Central memory CD8-positive, alpha-beta T cell (primary cell): ENCODE results near the gene MAPK10.

ENCODE experiments used
- ATAC-seq: fragments of 150-1000 bp; cut with Tn5 transposase; replicated peaks from 2 replicates; pipeline ENCODE4 v1.10.0; 2022; ENCODE audit warnings: mild to moderate bottlenecking, moderate FRiP score, moderate number of reproducible peaks; ENCODE audit not compliant: poor library complexity, severe bottlenecking; ENCODE audit errors: extremely low read depth
- DNase-seq, 2 donors: peaks; one replicate each; pipeline ENCODE4 v3.0.0; 2021; ENCODE audit warnings: low spot score in 2 of 2
- H3K27ac Mint-ChIP-seq: one replicate; pipeline ENCODE4 v1.8.0; 2022; ENCODE audit warnings: low read depth, mild to moderate bottlenecking, moderate library complexity, mixed read lengths
- H3K27me3 Mint-ChIP-seq: one replicate; pipeline ENCODE4 v1.8.0; 2022; ENCODE audit warnings: mixed read lengths
- H3K36me3 Mint-ChIP-seq: one replicate; pipeline ENCODE4 v1.8.0; 2022; ENCODE audit warnings: mild to moderate bottlenecking, moderate library complexity, mixed read lengths; ENCODE audit not compliant: insufficient read depth
- H3K4me1 Mint-ChIP-seq: one replicate; pipeline ENCODE4 v1.8.0; 2022; ENCODE audit warnings: mixed read lengths
- H3K4me3 Mint-ChIP-seq: one replicate; pipeline ENCODE4 v1.8.0; 2022; ENCODE audit warnings: mild to moderate bottlenecking, moderate library complexity, mixed read lengths
- H3K9me3 Mint-ChIP-seq: one replicate; pipeline ENCODE4 v1.8.0; 2022; ENCODE audit warnings: mixed read lengths

The MAPK10 gene

DNA sequence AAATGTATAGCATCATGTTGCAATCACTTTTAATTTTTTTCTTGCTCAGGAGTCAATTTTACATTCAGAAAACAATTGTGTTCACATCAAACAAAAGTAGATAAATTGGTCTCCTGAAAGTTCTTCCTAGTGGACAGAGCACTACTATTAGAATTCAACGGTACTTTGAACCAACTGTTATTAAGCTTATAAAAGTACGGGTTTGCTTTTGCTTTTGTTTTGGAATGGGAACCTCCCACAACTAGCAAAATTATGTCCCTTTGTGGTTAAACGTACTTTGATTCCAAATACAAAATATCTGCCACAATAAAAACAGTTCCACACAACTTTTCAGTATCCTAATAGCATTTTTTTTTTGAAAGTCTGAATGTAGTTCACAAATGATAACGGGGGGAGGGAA lies 8.6 kb upstream of the MAPK10 start:
- Mint-ChIP-seq H3K27me3 (no peaks in the 10 kb centered on the region), H3K4me3 (no peak overlapping the region), H3K36me3 (peaks cover 2% of the 10 kb centered on the region), H3K4me1 (no peaks in the 10 kb centered on the region), H3K27ac (no peak overlapping the region), H3K9me3 (peaks cover 14% of the 10 kb centered on the region)
- ATAC-seq (no peak), DNase-seq (no peak)

DNA sequence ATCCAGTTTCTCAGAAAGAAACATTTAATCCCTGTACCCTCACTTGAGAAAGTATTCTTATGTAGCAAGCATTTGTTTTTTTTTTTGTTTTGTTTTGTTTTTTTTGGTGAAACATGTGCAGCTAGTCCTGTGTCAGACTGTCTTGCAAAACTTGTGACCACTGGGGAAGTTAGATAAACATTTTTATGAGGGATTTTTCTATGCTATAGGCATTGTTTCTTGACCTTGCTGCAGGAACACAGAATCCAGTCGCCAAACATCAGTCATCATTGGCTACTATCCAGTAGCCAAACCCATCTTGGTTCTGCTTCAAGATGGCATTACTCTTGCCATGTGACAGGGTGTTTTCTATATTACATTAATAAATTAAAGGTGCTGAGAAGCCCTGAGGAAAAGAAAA lies 7.7 kb upstream of the MAPK10 start:
- Mint-ChIP-seq H3K9me3 (peaks cover 13% of the 10 kb centered on the region), H3K4me3 (no peak overlapping the region), H3K27me3 (no peaks in the 10 kb centered on the region), H3K4me1 (no peaks in the 10 kb centered on the region), H3K36me3 (peaks cover 2% of the 10 kb centered on the region), H3K27ac (no peak overlapping the region)
- DNase-seq (no peak), ATAC-seq (no peak)

DNA sequence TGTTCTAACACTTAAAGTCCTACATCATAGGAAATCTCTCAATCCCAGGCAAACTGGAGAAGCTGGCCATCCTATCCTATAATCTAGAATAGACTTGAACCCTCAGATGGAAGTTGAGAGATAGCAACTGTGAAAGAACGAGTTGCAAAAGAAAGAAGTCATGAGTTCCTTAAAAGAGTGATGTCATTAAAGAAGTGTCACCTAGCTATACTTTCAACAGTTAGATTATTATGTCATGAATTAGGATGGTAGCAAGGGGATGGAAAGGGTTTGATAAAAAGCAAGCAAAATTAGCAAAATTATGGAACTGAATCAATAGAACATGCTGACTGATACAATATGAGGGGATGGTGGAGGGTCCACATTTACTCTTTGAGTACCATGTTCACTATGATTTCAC lies 7.1 kb upstream of the MAPK10 start:
- DNase-seq (no peak), ATAC-seq (no peak)
- Mint-ChIP-seq H3K27ac (no peak overlapping the region), H3K9me3 (peaks cover 6% of the 10 kb centered on the region), H3K4me1 (no peaks in the 10 kb centered on the region), H3K27me3 (no peaks in the 10 kb centered on the region), H3K4me3 (no peak overlapping the region), H3K36me3 (peaks cover under 1% of the 10 kb centered on the region)

DNA sequence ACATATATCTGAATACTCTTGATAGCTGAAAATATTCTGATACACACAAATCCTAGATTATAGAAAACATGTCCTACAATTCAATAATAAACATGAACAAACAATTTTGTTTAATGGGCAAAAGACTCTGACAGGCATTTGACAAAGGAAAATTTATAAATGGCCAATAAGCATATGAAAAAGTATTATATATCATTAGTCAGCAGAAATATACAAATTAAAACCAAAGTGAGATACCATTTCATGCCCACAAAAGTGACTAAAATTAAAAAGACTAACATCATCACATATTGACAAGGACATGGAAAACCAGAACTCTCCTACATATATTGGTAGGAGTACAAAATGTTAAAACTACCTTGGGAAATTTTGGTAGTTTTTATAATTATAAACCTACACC lies 2.7 kb upstream of the MAPK10 start:
- no peak overlapping the region for H3K4me3 Mint-ChIP-seq
- ATAC-seq, result no peak
- H3K9me3 Mint-ChIP-seq, result no peaks in the 10 kb centered on the region
- no peaks in the 10 kb centered on the region for H3K36me3 Mint-ChIP-seq
- no peak for DNase-seq
- H3K27me3 Mint-ChIP-seq, result no peaks in the 10 kb centered on the region
- H3K4me1 Mint-ChIP-seq, result peaks cover 9% of the 10 kb centered on the region
- no peak overlapping the region for H3K27ac Mint-ChIP-seq

DNA sequence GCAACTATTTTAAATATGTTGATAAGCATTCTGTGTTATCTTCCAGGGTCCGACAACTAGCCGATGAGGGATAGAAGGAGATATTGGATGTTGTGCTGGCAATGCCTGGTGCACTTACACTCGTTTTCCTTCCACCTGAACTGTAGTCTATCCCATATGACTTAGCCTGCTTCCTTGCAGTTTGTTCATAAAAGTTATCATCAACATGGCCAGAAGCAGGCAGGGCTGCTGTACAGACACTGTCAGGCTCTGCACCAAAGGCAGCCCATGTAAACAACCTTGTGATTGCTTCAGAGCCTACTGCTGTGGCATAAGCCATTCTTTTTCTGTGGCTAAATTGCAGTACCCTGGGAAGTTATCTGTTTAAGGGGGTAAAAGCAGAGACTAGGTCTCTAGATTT lies 1.6 kb downstream of the MAPK10 start:
- Mint-ChIP-seq H3K27ac (no peak overlapping the region), H3K27me3 (no peaks in the 10 kb centered on the region), H3K9me3 (no peaks in the 10 kb centered on the region), H3K4me3 (no peak overlapping the region), H3K36me3 (no peaks in the 10 kb centered on the region), H3K4me1 (peaks cover 9% of the 10 kb centered on the region)
- ATAC-seq, result no peak
- DNase-seq, result no peak

DNA sequence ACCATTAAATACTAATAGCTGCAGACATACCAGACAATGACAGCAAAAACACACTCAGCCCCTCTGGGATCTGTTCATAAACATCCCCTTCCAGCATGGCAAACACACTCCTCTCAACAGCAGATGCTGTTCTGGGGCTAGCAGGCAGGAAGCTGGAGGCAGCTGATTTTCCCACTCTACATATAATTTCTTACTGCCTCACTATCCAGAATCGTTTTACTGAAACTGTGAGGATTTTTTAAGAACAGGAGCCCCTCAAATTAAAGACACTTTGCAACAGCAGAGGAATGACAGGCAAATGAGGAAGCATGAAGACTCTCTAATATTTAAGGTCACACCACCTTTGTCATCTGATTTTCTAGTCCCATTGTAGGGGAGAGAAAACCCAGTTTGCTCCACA lies 2.2 kb downstream of the MAPK10 start:
- Mint-ChIP-seq H3K27me3 (no peaks in the 10 kb centered on the region), H3K9me3 (no peaks in the 10 kb centered on the region), H3K4me1 (peaks cover 9% of the 10 kb centered on the region), H3K27ac (no peak overlapping the region), H3K36me3 (no peaks in the 10 kb centered on the region), H3K4me3 (no peak overlapping the region)
- no peak for ATAC-seq
- no peak for DNase-seq

DNA sequence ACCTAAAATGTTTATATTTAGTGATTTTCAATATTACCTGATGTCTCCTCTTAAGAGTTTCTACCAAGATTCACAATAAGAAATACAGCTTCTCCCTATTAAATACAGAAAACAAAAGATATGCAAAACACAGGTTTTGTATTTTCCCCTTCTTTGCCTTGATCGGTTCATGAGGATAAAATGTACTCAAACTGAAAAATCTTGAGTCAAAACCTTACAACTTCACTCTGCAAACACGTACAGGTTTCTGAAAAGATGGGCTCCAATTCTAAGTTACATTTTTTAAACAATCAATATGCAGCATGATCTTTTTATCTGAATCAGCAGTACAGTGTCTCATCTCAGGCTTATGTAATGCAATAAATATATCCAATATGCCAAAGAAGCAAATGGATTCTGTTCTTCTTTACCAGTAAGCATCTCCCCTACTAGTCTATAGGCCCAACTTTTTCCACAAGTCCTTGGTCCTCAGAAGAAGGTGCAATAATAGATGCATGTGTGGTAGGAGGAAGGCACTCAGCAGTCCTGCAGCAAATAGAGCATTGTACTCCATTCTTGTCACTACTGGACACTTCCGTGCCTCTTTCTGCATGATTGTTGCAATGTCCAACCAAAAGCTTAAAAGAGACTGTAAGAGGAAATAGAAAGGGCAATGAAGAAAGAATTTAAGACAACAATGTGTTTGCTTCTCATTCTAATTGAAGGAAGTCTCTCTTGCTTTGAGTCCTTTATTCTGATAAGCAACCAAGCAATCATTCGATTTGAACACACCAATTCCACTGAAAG lies 3.2 kb downstream of the MAPK10 start:
- Mint-ChIP-seq H3K9me3 (no peaks in the 10 kb centered on the region), H3K27me3 (no peaks in the 10 kb centered on the region), H3K4me1 (peaks cover 9% of the 10 kb centered on the region), H3K27ac (no peak overlapping the region), H3K36me3 (no peaks in the 10 kb centered on the region), H3K4me3 (no peak overlapping the region)
- ATAC-seq, result no peak
- no peak for DNase-seq

DNA sequence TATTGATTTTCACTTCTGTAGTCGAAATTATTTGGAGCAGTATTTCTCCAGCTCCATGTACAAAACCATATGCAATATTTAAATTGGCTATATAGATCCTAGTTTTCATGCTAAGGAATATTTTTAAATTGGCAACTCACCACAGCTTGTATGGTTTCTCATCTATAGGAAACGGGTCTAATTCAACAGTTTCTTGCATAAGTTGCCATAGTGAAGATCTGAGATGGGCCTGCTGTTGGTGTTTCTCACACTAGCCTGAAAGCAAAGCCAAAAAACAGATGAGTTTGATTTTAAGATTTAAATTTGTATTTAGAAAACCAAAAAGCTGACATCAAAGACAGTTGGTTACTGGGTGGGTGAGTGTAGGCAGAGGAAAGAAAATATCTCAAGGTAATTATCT lies 5.5 kb downstream of the MAPK10 start:
- no peaks in the 10 kb centered on the region for H3K36me3 Mint-ChIP-seq
- no peak for DNase-seq
- no peak for ATAC-seq
- peaks cover 6% of the 10 kb centered on the region for H3K9me3 Mint-ChIP-seq
- H3K4me1 Mint-ChIP-seq, result peaks cover under 1% of the 10 kb centered on the region
- H3K4me3 Mint-ChIP-seq, result no peak overlapping the region
- H3K27me3 Mint-ChIP-seq, result no peaks in the 10 kb centered on the region
- H3K27ac Mint-ChIP-seq, result no peak overlapping the region

DNA sequence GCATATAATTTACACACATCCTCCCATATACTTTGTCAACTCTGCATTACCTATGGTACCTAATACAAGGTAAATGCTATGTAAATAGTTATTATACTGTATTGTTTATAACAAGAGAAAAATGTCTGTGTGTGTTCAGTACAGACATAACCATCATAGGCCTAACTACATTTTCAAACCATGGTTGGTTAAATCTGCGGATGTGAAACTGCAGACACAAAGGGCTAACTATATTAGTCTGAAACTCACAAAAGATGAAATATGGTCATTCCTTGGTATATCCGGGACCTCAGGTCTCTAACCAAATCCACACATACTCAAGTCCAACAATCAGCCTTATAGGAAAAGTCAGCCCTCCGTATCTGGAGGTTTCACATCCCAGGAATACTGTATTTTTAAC lies 13.5 kb downstream of the MAPK10 start:
- H3K27me3 Mint-ChIP-seq, result no peaks in the 10 kb centered on the region
- no peak overlapping the region for H3K4me3 Mint-ChIP-seq
- ATAC-seq (no peak), DNase-seq (no peak)
- no peak overlapping the region for H3K27ac Mint-ChIP-seq
- no peaks in the 10 kb centered on the region for H3K4me1 Mint-ChIP-seq
- H3K9me3 Mint-ChIP-seq, result peaks cover 19% of the 10 kb centered on the region
- peaks cover 2% of the 10 kb centered on the region for H3K36me3 Mint-ChIP-seq

DNA sequence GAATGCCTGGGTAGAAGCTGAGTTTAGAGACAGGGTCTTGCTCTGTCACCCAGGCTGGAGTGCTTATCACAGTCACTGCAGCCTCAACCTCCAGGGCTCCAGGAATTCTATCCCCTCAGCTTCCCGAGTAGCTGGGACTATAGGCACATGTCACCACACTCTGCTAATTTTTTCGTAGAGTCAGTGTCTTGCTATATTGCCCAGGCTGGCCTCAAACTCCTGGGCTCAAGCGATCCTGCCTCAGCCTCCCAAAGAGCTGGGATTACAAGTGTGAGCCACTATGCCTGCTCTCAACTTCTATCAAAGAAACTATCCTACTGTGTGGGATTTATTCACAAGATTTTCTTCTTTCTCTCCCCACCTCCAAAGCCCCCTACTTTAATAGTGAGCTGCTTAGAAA lies 15.7 kb downstream of the MAPK10 start:
- ATAC-seq (no peak), DNase-seq (no peak)
- Mint-ChIP-seq H3K27me3 (no peaks in the 10 kb centered on the region), H3K4me1 (no peaks in the 10 kb centered on the region), H3K9me3 (peaks cover 19% of the 10 kb centered on the region), H3K4me3 (no peak overlapping the region), H3K36me3 (peaks cover 2% of the 10 kb centered on the region), H3K27ac (no peak overlapping the region)

DNA sequence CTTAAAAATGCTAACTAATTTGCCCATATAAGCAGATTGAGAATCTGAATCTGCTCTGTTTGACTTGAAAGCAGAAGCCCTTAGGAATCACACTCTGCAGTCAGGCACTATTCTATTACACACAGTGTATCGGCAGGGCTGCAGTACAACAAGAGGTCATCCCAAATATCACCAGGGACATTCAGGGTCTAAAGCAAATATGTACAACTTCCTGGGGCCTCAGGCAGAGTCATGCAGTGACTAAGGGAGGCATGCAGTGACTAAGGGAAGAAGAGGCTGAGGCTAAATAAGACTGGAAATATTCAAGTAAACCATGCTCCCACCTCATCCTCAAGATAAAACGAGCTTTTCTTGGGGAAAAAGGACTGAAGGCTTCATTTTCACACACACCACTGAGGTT lies 20.9 kb downstream of the MAPK10 start:
- no peak for ATAC-seq
- no peaks in the 10 kb centered on the region for H3K27me3 Mint-ChIP-seq
- peaks cover 19% of the 10 kb centered on the region for H3K9me3 Mint-ChIP-seq
- H3K36me3 Mint-ChIP-seq, result no peaks in the 10 kb centered on the region
- H3K4me3 Mint-ChIP-seq, result no peak overlapping the region
- no peak overlapping the region for H3K27ac Mint-ChIP-seq
- no peaks in the 10 kb centered on the region for H3K4me1 Mint-ChIP-seq
- DNase-seq, result no peak

DNA sequence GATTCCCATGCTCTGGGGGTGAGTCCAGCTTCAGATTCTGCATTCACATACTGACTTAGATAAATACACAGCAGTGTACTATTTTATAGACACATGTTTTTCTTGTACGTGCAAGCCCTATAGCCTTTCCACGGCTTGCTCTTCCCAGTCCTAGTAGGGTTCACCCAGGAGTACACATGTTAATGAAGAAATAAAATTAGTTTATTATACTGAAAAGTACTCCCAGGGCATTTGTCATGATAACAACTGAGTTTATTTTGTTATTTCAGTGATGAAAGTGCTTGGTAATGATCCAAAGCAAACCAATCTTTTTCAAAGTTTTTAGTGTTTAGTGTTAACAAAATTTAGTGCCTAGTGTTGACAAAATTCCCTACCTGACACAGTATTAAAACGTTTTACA lies 21.3 kb downstream of the MAPK10 start:
- ATAC-seq, result no peak

DNA sequence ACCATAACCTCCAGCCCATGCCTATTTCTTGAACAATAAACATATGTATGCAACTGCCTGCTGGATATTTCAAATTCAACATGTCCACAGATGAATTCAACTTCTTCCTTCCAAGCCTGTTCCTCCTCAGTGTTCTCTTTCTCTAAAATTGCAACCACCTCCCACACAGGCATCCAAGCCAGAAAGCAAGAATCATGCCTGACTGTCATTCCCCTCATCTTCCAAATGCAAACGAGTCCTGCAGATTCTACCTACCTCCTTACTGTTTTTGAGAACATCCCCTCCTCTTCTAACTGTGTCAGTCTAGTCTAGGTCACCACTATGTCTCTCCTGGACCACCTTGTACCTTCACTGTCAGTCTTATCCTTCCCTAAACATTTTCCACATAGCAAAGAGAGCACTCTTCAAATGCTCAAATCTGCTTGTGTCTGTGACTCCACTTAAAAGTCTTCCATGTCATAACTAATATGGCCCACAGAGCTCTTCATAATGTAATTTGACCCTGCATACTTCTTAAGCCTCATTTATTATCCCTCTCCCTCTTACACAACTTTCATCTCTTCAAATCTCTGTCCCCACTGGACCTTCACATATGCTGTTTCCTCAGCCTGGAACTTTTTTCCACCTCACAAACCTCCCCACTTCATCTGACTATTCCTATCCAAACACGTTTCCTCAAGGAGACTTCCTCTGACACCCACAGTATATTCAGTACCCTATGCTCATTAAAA lies 25.7 kb downstream of the MAPK10 start:
- DNase-seq (no peak), ATAC-seq (no peak)
- Mint-ChIP-seq H3K9me3 (peaks cover 11% of the 10 kb centered on the region), H3K27me3 (no peaks in the 10 kb centered on the region), H3K4me1 (no peaks in the 10 kb centered on the region), H3K27ac (no peak overlapping the region), H3K4me3 (no peak overlapping the region), H3K36me3 (no peaks in the 10 kb centered on the region)

More for the DNA sequence above, 21.3 kb downstream of the MAPK10 start:
- H3K4me1 Mint-ChIP-seq, result no peaks in the 10 kb centered on the region
- DNase-seq, result no peak
- H3K4me3 Mint-ChIP-seq, result no peak overlapping the region
- H3K27me3 Mint-ChIP-seq, result no peaks in the 10 kb centered on the region
- no peak overlapping the region for H3K27ac Mint-ChIP-seq
- H3K36me3 Mint-ChIP-seq, result no peaks in the 10 kb centered on the region
- peaks cover 19% of the 10 kb centered on the region for H3K9me3 Mint-ChIP-seq
